Erythroblast (primary cell): ENCODE results near the gene CCDC85B.

ENCODE experiments used
- GATA1 ChIP-seq: IDR thresholded peaks from 2 replicates; pipeline ENCODE4 v1.6.1; 2011; ENCODE audit warnings: low read depth, mild to moderate bottlenecking, control low read depth, low read length, moderate library complexity
- POLR2A ChIP-seq: IDR thresholded peaks from 2 replicates; pipeline ENCODE4 v1.6.1; 2011; ENCODE audit warnings: mild to moderate bottlenecking, low read length

- TF ChIP-seq POLR2A (no peak), GATA1 (no peak)
Observed at GRCh38 chr11:65921033-65921555, 30.6 kb downstream of the CCDC85B start.
